HepG2 (cell line): ENCODE data around the gene NRG3. TPM values are rescaled to one million over a fixed set of nuclear protein-coding genes. Genes with fewer than 3 reads are reported as not detected.

Experiments
- ATAC-seq: fragments of 200-7000 bp; cut with Tn5 transposase; 3 replicates; pipeline ENCODE4 v1.9.1; 2020; ENCODE audit warnings: mild to moderate bottlenecking, moderate library complexity
- BruUV-seq: library from RNA; stranded (reverse); fragments of 400-500 nt; replicated peaks from 2 replicates; lab custom pipeline; 2021; lab: Mats Ljungman, UMichigan
- CTCF ChIA-PET: fragments of 300-600 bp; formaldehyde crosslinking; extraction: SDS; loops from one replicate; lab custom pipeline; 2021; ENCODE audit warnings: low total read pairs, inconsistent platforms, low intra/inter-chr PET ratio; lab: Yijun Ruan, JAX
- POLR2A ChIA-PET: fragments of 350-600 bp; sonication (Branson Sonifier 250); formaldehyde crosslinking; loops from one replicate; lab custom pipeline; 2020; ENCODE audit warnings: antibody characterized with exemption, inconsistent platforms; lab: Yijun Ruan, JAX
- DNase-seq: peaks from one replicate; pipeline ENCODE4 v3.0.0-alpha.2; 2015; ENCODE audit warnings: low spot score
- FAIRE-seq: peaks from 3 replicates; lab custom pipeline; 2011; peaks lifted over from hg19 to GRCh38; lab: Jason Lieb, UNC
- H2AFZ ChIP-seq: one replicate; pipeline ENCODE4 v1.6.1; 2011; ENCODE audit warnings: low read length, inconsistent platforms
- H3K27ac ChIP-seq: fragments of 300-600 bp; 3 replicates; pipeline ENCODE4 v1.8.0; 2011; ENCODE audit warnings: mixed run types, mild to moderate bottlenecking, mixed read lengths, low read length, inconsistent platforms; ENCODE audit not compliant: insufficient read depth; ENCODE audit errors: extremely low read length
- H3K27me3 ChIP-seq, 2 experiments: fragments of 200-600 bp in 1 of 2; 2 replicates in 1 of 2; 3 replicates in 1 of 2; pipeline versions ENCODE4 v1.6.0 to v1.8.0; 2011; ENCODE audit warnings: low read length in 2 of 2, mild to moderate bottlenecking in 2 of 2, moderate library complexity in 2 of 2, inconsistent platforms in 1 of 2; ENCODE audit not compliant: insufficient read depth in 2 of 2, control insufficient read depth in 1 of 2
- H3K36me3 ChIP-seq, 2 experiments: fragments of 200-600 bp in 1 of 2; replicated peaks in 1 of 2; 2 replicates in 1 of 2; 3 replicates in 1 of 2; pipeline versions ENCODE4 v1.5.1 to v1.8.0; 2011; ENCODE audit warnings: low read length in 2 of 2, inconsistent platforms in 1 of 2; ENCODE audit not compliant: insufficient read depth in 2 of 2, control insufficient read depth in 1 of 2
- H3K4me1 ChIP-seq: 2 replicates; pipeline ENCODE4 v1.5.1; 2012; ENCODE audit warnings: low read length, inconsistent platforms; ENCODE audit not compliant: insufficient read depth
- H3K4me2 ChIP-seq: 2 replicates; pipeline ENCODE4 v1.6.0; 2011; ENCODE audit warnings: low read depth, low read length, inconsistent platforms
- H3K4me3 ChIP-seq, 3 experiments: fragments of 200-600 bp in 1 of 3; sonication (generic), shearing (Covaris generic) in 1 of 3; replicated peaks in 1 of 3; 2 replicates each; pipeline ENCODE4 v1.5.1; 2011 to 2016; ENCODE audit warnings: low read length in 3 of 3, inconsistent platforms in 2 of 3, low read depth in 2 of 3, mild to moderate bottlenecking in 2 of 3, control low read depth in 1 of 3, mixed read lengths in 1 of 3; ENCODE audit not compliant: insufficient read depth in 1 of 3
- H3K79me2 ChIP-seq: one replicate; pipeline ENCODE4 v1.6.1; 2011; ENCODE audit warnings: low read length, inconsistent platforms; ENCODE audit not compliant: insufficient read depth
- H3K9ac ChIP-seq: 2 replicates; pipeline ENCODE4 v1.6.0; 2011; ENCODE audit warnings: mild to moderate bottlenecking, low read depth, low read length, inconsistent platforms; ENCODE audit not compliant: insufficient read depth
- H3K9me3 ChIP-seq: 2 replicates; pipeline ENCODE4 v1.5.1; 2012; ENCODE audit warnings: mild to moderate bottlenecking, low read length
- H4K20me1 ChIP-seq: 2 replicates; pipeline ENCODE4 v1.6.0; 2011; ENCODE audit warnings: inconsistent platforms, mild to moderate bottlenecking, low read length, moderate library complexity; ENCODE audit not compliant: insufficient read depth
- CBFB ChIP-seq: sonication (generic); formaldehyde crosslinking; IDR thresholded peaks from 2 replicates; pipeline ENCODE4 v1.4.0; 2020; ENCODE audit warnings: missing genetic modification reagents
- FLYWCH1 ChIP-seq: sonication (generic); formaldehyde crosslinking; IDR thresholded peaks from 2 replicates; pipeline ENCODE4 v1.8.1; 2023; ENCODE audit warnings: mild to moderate bottlenecking, missing genetic modification reagents
- MIER3 ChIP-seq: IDR thresholded peaks from 2 replicates; pipeline ENCODE4 v1.6.1; 2016; ENCODE audit warnings: missing compliant biosample characterization, borderline replicate concordance
- TEAD2 ChIP-seq: sonication (generic); formaldehyde crosslinking; IDR thresholded peaks from 2 replicates; pipeline ENCODE4 v1.9.0; 2021; ENCODE audit warnings: missing genetic modification reagents
- ZNF138 ChIP-seq: sonication (generic); formaldehyde crosslinking; IDR thresholded peaks from 2 replicates; pipeline ENCODE4 v1.5.0; 2020; ENCODE audit warnings: mild to moderate bottlenecking, low read depth, missing genetic modification reagents
- WGBS: methylation state at CpG from one replicate; pipeline ENCODE4 v1.1.6; 2017; ENCODE audit warnings: low lambda C conversion rate; 5-methylcytosine and 5-hydroxymethylcytosine counted together
- in situ Hi-C: cut with HindIII; loops from 2 replicates; pipeline ENCODE4 v1.10.0; 2017; ENCODE audit warnings: low pct_unique_long_range_greater_than_20kb; ENCODE audit not compliant: extremely low pct_ligation_motif_present
- intact Hi-C: fragments of 100-400 bp; cut with micrococcal nuclease; formaldehyde crosslinking; loops from one replicate; pipeline ENCODE4 v1.10.0; 2022; ENCODE audit not compliant: unreplicated experiment
- polyA plus RNA-seq, 8 experiments: library from polyadenylated mRNA; depleted of rRNA in 3 of 8; stranded (reverse) in 7 of 8; unstranded in 1 of 8; fragments of >200 nt; fragmentation: Illumina TruSeq in 4 of 8; extraction: Trizol in 4 of 8; gene quantifications; 2 replicates each; pipeline versions ENCODE4 v1.2.1 to v1.2.3, GENCODE V29; 2011 to 2016; ENCODE audit warnings: low read depth in 4 of 8, missing spikeins in 1 of 8, mixed read lengths in 1 of 8; ENCODE audit not compliant: insufficient read depth in 1 of 8
- total RNA-seq, 5 experiments: library from RNA; depleted of rRNA; stranded (reverse); fragments of >200 nt; fragmentation: Illumina TruSeq; extraction: Trizol; gene quantifications; 2 replicates each; pipeline ENCODE4 v1.2.3, GENCODE V29; 2016; ENCODE audit warnings: low read depth in 1 of 5
- TF ChIP-seq, protein P1 (sequence below): sonication (generic); formaldehyde crosslinking; IDR thresholded peaks from 2 replicates; pipeline ENCODE4 v1.4.0; 2020; ENCODE audit warnings: missing genetic modification reagents
- TF ChIP-seq, protein P2 (sequence below): sonication (generic); formaldehyde crosslinking; IDR thresholded peaks from 2 replicates; pipeline ENCODE4 v1.4.0; 2020; ENCODE audit warnings: mild to moderate bottlenecking, low read depth, missing genetic modification reagents
- TF ChIP-seq, protein P3 (sequence below): sonication (generic); formaldehyde crosslinking; IDR thresholded peaks from 2 replicates; pipeline ENCODE4 v1.4.0; 2020; ENCODE audit warnings: mild to moderate bottlenecking, missing genetic modification reagents, borderline replicate concordance
- TF ChIP-seq, protein P4 (sequence below): sonication (generic); formaldehyde crosslinking; IDR thresholded peaks from 2 replicates; pipeline ENCODE4 v1.5.0; 2020; ENCODE audit warnings: mild to moderate bottlenecking, missing genetic modification reagents, moderate library complexity

The NRG3 gene
- total and polyA plus RNA-seq, 2 of the 13 experiments (the other 11 are each of a cell fraction or from before 2014, with no cell fraction given) = not detected

DNA sequence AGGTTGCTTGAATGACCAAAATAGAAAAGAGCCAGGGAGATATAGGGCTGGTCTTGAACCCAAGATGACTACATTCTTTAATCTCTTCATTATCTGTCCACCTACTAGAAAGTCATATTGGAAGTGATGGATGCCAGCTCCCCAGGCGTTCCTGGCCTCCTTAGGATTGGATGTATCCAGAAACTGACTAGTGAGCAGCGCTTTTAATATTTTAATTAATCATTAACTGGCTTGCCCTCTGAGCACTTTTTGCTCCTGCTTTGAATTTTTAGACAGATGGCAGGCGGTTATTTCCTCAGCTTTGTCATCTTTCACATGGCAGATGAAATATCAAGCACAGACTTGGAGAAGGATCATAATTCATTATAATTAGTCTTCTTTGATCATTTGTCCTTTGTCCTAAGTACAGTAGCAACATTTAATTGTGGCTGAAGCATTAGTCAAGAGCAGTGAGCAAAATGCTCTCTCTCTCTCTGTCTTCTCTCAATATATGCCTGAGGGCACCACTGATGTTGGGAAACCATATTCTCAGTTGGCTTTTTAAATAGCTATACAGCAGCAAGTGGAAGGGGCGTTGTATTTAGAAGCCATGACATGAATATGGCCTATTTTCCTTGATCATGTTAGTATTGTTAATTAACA lies 588.0 kb downstream of the NRG3 start:
- H3K4me1 ChIP-seq = no peaks in the 10 kb centered on the region
- H3K4me3 ChIP-seq = no peak overlapping the region
- H3K36me3 ChIP-seq = no peaks in the 10 kb centered on the region
- BruUV-seq = no TSS peak
- no peaks in the 10 kb centered on the region for H3K79me2 ChIP-seq
- intact Hi-C loops = no loop called here
- ATAC-seq = no peak
- H3K4me2 ChIP-seq = no peak overlapping the region
- no peaks in the 10 kb centered on the region for H4K20me1 ChIP-seq
- TF ChIP-seq, protein P1, sequence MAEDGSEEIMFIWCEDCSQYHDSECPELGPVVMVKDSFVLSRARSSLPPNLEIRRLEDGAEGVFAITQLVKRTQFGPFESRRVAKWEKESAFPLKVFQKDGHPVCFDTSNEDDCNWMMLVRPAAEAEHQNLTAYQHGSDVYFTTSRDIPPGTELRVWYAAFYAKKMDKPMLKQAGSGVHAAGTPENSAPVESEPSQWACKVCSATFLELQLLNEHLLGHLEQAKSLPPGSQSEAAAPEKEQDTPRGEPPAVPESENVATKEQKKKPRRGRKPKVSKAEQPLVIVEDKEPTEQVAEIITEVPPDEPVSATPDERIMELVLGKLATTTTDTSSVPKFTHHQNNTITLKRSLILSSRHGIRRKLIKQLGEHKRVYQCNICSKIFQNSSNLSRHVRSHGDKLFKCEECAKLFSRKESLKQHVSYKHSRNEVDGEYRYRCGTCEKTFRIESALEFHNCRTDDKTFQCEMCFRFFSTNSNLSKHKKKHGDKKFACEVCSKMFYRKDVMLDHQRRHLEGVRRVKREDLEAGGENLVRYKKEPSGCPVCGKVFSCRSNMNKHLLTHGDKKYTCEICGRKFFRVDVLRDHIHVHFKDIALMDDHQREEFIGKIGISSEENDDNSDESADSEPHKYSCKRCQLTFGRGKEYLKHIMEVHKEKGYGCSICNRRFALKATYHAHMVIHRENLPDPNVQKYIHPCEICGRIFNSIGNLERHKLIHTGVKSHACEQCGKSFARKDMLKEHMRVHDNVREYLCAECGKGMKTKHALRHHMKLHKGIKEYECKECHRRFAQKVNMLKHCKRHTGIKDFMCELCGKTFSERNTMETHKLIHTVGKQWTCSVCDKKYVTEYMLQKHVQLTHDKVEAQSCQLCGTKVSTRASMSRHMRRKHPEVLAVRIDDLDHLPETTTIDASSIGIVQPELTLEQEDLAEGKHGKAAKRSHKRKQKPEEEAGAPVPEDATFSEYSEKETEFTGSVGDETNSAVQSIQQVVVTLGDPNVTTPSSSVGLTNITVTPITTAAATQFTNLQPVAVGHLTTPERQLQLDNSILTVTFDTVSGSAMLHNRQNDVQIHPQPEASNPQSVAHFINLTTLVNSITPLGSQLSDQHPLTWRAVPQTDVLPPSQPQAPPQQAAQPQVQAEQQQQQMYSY = no peak
- TF ChIP-seq MIER3 = no peak
- TF ChIP-seq, protein P2, sequence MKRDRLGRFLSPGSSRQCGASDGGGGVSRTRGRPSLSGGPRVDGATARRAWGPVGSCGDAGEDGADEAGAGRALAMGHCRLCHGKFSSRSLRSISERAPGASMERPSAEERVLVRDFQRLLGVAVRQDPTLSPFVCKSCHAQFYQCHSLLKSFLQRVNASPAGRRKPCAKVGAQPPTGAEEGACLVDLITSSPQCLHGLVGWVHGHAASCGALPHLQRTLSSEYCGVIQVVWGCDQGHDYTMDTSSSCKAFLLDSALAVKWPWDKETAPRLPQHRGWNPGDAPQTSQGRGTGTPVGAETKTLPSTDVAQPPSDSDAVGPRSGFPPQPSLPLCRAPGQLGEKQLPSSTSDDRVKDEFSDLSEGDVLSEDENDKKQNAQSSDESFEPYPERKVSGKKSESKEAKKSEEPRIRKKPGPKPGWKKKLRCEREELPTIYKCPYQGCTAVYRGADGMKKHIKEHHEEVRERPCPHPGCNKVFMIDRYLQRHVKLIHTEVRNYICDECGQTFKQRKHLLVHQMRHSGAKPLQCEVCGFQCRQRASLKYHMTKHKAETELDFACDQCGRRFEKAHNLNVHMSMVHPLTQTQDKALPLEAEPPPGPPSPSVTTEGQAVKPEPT = no peak
- TF ChIP-seq ZNF138 (CRISPR knock-in tag) = no peak
- TF ChIP-seq, protein P3, sequence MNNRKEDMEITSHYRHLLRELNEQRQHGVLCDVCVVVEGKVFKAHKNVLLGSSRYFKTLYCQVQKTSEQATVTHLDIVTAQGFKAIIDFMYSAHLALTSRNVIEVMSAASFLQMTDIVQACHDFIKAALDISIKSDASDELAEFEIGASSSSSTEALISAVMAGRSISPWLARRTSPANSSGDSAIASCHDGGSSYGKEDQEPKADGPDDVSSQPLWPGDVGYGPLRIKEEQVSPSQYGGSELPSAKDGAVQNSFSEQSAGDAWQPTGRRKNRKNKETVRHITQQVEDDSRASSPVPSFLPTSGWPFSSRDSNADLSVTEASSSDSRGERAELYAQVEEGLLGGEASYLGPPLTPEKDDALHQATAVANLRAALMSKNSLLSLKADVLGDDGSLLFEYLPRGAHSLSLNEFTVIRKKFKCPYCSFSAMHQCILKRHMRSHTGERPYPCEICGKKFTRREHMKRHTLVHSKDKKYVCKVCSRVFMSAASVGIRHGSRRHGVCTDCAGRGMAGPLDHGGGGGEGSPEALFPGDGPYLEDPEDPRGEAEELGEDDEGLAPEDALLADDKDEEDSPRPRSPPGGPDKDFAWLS (CRISPR knock-in tag) = no peak
- TF ChIP-seq CBFB (CRISPR knock-in tag) = no peak
- no peak for TF ChIP-seq FLYWCH1 (CRISPR knock-in tag)
- TF ChIP-seq, protein P4, sequence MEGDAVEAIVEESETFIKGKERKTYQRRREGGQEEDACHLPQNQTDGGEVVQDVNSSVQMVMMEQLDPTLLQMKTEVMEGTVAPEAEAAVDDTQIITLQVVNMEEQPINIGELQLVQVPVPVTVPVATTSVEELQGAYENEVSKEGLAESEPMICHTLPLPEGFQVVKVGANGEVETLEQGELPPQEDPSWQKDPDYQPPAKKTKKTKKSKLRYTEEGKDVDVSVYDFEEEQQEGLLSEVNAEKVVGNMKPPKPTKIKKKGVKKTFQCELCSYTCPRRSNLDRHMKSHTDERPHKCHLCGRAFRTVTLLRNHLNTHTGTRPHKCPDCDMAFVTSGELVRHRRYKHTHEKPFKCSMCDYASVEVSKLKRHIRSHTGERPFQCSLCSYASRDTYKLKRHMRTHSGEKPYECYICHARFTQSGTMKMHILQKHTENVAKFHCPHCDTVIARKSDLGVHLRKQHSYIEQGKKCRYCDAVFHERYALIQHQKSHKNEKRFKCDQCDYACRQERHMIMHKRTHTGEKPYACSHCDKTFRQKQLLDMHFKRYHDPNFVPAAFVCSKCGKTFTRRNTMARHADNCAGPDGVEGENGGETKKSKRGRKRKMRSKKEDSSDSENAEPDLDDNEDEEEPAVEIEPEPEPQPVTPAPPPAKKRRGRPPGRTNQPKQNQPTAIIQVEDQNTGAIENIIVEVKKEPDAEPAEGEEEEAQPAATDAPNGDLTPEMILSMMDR = no peak
- TF ChIP-seq TEAD2 = no peak
- TF ChIP-seq, all 625 proteins: peak for 0
- CTCF ChIA-PET = no interaction called here
- POLR2A ChIA-PET = no interaction called here
- WGBS = 3% methylated on average over 4 of the region's 4 CpGs
- H3K27ac ChIP-seq = no peak overlapping the region
- H3K9me3 ChIP-seq = peaks cover 94% of the 10 kb centered on the region
- H3K9ac ChIP-seq = no peak overlapping the region
- FAIRE-seq = no peak
- H3K27me3 ChIP-seq = no peaks in the 10 kb centered on the region
- DNase-seq = no peak
- in situ Hi-C loops = no loop called here
- no peak overlapping the region for H2AFZ ChIP-seq
